NCI-H2081 (cell line): ENCODE data around the gene MRRF.
A peak's percentile ranks its signal among the peaks of the same experiment; 100 is the strongest.

Experiments used
- DNase-seq, 2 experiments: peaks; one replicate each; lab custom pipeline; 2025; lab: John Stamatoyannopoulos, UW

Gene MRRF

DNA sequence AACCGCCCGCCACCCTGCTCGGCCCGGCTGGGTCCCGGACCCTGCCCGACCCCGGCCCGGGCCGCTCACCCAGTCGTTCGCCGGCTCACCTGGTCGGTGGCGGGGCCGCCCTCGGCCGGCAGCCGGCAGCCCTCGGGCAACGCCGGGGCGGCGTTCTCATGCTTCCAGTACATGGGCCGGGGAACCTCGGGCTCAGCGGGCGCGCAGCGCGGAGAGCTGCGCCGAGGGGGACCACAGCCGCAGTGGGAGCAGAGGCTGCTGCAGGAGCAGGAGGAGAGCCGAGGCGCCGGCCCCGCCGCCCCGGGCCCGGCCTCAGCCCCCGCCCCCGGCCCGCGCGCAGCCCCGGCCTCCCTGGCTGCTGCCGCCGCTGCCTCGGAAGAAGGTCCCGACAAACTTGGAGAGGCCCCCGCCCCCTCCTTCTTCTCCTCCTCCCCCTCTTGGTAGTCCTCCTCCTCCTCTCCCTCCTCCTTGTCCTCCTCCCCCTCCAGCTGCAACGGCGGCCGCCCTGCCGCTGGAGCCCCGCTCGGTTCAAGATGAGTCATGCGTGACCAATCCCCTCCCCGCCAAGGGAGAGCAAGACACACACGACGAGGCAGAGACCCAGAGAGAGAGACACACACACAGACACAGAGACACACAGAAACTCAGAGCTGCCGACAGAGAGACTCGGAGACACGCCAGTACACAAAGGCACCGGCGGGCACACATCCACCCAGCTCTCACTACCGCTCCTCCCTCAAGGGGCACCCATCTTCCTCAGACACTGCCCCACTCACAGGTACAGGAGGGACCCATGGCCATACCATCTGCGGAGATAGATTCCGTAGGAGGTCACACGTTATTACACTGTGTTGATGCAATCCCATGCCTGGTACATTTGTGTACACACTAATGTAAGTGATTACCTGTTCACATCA is 35.9 kb upstream of the MRRF start, which contains the start of gene LHX6:
TSS of gene LHX6 (minus strand) at position 390 of the 917 bp plus-strand sequence. CDS start at position 173, 217 bp downstream.
- peak in 1 of 2 experiments; percentile 24 for DNase-seq

DNA sequence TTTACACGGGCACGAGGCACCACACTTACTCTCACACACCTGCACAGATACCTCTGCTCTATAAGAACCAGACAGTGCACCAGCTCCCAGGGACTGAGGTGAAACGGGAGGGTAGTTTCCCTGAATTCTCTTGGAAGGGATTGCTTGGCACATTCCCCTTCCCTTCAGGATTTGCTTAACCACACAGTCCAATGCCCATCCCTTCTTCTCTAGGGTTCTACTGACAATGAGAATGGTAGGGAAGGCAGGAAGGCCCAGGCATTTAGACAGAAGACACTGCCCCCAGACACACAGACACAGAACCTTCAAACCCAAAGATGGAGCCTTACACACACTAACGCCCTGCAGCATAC is 35.2 kb upstream of the MRRF start:
- no peak for DNase-seq

DNA sequence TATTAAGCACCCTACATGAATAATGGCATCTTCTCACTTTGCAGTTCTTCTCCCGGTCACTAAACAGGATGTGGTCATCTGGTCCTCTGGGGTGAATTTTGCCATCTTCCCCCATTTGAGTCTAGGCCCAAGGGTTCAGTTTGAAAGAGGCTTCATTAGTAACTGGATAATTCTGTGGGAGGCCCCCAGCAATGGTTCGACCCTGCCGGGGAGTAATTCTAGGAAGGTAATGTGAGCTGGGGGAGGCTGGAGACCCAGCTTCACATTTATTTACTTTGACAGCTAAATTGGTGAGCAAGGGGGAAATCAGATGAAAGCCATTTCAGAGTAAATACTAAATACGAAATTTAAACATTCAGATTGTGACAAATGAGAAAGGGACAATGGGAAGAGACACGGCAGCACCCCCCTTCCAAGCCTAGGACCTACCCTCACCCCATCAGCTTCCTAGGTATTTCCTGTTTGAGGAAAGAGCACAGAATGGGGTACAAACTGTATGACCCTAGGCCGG is 31.8 kb upstream of the MRRF start:
- no peak for DNase-seq

DNA sequence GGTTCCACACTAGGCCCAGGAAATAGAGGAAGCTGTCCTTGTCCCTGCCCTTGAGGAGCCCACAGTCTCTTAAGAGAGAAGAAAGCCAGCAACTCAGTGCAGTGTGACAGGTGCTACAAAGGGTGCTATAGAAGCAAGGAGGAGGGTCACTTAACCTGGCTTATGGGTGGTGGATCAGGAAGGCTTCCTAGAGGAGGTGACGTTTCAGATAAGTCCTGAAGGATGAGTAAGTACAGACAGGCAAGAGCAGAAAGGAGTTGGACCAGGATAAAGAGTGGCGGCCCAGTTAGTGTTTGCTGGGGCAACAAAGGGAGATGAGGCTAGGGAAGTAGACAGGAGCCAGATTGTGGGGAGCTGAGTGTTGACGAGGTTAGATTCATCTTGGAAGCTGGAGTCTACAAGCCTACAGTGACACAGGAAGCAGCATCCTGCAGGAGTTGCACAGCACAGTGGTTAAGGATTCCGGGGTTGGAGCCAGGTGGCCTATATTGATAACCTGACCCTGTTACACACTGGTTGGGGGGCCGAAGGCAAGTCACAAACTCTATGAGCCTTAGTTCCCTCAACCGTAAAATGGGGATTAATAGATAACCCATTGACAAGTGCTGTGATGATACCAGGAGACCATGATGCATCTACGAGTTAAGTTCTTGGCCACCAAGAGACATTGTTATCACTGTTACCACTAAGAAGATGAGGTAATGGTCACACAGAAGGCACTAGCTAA is 30.5 kb upstream of the MRRF start:
- no peak for DNase-seq

DNA sequence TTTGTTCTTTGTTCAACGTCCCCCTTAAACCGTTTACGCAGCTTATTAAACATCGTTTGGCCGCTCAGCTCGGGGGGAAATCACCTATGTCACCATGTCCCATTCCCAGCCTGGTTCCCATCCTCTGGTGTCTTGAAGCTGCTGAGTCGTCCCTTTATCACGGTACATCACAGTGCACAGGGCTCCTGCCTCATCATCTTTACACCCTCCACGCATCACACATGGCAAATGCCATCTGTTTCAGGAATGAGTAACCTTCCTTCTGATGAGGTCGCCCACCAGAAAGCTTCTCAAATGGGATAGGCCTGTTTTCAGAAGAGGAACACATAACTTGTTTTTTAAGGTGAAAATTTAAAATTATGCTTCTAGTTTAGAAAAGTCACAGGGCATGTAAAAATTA is 28.0 kb upstream of the MRRF start:
- DNase-seq: no peak

DNA sequence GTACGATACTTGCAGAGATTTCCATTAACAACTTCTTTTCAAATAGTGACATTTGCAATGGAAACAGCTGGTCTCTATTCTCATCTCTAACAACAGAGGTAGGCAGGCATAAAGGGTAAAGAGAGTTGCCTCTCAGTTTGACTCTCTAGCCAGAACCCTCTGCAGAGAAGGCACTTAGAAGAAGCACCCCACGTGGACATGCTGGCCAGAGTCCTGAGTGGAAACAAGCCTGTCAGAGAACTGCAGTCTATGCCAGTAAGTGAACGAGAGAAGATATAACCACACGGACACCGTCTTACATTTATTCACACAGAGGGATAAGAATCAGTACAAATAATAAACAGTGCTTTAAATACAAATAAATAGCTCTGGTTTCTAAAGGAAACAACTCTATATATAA is 25.0 kb upstream of the MRRF start:
- DNase-seq: no peak

DNA sequence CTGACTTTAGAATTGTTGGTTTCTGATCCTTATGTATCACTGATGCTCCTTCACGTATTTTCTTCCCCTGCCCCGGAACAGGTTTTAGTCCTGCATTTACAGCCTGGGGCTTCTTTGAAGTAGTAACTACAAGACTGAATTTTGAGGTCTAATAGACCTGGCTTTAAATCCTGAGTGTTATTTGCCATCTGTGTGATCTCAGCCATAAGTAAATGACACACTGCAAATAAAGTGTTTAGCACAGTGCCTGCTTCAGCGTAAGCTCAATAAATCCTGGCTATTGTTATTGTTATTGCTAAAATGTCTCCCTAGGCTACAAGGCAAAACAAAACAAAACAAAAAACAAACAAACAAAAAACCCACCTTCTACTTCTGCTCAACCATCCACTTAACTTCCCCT is 20.3 kb upstream of the MRRF start:
- no peak for DNase-seq

DNA sequence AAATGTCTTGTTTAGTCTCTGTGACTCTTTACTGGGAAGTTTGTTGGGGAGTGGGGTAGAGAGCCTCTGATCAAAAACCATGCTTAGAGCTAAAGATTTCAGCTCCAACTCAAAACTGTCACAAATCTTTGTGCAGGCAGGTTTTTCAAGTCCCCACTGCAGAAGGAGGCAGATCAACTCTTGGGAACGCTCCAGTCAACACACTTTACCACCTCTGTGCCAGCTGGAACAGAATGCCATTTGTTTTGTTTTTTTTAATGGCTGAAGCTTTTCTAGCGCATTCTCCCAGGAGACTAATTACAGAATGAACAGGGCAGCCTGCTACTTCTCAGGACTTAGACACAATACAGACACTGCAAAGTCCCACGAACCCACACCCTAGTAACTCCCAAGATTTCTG is 18.0 kb upstream of the MRRF start:
- no peak for DNase-seq

DNA sequence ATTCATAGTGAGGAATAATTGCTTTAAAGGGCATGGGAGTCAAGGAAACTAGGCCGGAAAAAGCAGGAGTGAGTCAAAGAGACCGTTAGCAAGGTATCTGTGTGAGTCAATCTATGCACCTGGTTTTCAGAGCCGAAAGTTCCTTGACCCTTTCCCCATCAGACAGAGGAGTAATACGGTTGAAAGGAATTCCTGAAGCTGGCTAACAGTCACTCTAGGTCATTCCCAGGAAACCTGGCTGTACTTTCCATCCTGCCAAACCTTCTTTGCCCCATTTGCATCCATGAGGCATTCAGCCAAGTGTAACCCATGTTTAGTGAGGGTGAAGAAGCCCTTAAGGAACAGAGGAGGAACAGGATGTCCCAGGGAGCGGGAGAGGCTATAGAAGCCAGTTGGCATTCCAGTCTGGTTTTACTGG is 16.2 kb upstream of the MRRF start:
- no peak for DNase-seq

DNA sequence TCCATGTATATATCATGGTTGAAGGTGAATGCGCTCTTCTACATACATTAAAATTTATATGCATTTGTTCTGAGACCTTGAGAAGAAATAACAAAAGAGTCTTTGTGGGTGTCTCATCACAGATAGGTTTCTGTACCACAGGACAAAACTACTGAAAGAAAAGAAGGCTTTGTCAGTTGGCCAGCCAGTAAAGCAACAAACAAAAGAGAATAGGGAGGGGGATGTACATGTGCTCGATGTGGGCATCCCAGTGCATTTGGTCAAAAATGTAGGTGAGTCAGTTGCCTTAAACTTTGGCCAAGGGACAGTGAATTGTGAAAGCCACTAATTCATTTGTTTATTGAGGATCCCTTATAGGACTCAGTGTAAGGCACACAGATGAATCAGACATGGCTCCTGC is 13.3 kb upstream of the MRRF start:
- no peak for DNase-seq

DNA sequence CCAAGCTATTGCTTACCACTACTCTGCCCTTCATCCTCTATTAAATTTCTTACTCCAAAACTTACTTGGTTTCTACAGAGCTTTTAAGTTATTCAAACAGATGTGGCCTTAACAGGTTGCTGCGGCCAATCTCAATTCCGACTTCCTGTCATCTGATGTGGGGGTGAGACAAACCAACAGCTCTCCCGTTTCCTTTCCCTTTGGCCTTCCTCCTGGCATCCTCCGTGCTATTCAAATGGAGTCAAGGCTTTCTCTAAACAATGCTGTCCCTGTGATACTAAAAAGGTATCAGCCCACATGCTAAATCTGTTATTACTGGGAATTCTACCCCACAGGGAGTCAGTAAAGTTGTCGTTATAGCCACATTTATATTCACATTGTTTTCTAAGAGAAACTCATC is 11.9 kb upstream of the MRRF start:
- no peak for DNase-seq

DNA sequence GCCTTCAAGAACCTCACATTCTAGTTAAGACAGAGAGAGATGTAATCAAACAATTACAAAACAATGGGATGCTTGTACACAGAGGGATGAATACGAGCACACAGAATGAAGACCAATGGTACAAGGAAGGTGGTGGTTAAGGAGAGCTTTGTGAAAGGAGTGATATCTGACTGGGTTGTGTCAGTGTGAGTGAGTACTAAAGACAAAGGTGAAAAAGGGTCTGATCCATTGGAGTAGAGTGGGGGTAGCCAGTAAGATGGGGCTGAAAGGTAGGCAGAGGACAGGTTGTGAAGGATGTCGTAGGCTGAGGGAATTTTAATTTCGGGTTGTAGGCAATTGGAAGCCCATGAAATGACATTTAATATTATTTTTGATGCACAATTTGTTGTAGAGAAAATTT is 9.9 kb upstream of the MRRF start:
- no peak for DNase-seq

DNA sequence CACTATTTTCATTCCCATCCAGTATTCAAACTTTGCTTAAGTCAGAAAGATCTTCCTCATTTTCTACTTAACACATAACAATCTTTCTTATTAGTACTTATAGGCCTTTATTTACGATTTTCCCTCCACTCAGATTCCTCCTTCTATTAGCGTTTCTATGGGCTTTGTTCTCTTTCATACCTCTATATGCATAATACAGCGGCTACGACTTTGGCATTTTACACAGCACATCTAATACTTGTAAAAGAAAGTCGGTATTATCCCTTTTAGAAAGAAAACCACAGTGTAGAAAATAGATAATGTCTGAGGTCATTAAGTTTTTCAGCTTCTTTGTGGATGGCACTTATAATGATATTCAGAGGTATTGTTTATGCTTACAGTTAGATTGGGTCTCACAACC is 8.5 kb upstream of the MRRF start:
- DNase-seq: no peak

DNA sequence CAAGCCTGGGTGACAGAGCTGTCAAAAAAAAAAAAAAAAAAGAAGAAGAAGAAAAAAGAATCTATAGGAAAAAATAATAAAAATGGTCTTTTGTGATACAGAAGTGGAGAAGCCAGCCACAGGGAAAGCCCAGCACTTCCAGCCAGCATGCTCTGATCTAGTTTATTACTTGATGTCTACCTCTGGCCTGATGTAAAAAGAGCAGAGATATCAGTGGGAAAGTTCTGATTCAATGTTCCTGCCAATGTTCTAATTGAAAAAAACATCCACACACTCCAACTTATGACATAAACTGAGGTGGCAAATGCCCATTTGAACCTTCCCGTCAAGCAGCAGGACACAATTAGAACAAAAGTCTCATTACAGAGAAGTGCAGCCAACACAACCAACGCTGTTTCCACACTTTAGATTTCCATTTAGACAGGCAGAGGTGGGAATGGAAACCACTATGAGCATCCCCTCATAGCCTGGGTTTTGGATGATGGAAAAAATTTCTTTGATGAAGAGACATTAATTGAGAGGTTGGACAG is 5.7 kb upstream of the MRRF start:
- DNase-seq: no peak

DNA sequence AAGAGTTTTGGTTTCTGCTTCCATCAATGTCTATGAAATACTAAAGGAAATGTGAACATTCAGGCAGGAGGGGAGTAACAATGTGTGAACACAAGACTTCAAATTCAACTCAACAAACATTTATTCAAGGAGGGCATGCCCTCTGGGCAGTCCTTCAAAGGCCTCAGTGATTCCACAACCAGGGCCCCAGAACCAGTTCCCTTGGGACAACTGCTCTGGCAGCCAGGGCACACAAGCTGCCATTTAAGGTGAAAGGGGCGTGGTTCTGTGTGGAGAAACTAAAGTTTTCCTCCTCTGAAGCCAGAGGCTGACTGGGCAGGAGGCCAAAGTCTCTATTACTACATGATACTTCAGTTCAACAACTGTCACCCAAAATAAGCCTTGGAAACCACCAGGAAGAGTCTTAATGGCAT is 3.2 kb upstream of the MRRF start:
- DNase-seq: peak in 1 of 2 experiments; percentile 9

DNA sequence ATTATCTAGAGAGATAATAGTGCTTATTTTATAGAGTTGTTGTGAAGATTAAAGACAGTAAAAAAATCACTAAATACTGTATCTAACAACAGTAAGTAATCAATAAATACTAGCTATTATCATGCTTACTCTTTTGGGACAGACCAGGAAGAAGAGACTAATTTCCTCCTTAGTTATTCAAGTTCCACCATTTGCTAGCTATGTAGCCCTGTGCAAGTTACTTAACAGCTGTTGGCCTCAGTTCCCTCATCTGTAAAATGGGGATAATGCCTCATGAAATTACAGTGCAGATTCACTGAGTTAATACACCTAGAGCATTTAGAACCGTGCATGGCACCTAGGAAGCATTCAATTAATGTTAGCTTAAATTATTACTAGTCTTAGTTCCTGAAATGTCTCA is 2.6 kb upstream of the MRRF start:
- no peak for DNase-seq

DNA sequence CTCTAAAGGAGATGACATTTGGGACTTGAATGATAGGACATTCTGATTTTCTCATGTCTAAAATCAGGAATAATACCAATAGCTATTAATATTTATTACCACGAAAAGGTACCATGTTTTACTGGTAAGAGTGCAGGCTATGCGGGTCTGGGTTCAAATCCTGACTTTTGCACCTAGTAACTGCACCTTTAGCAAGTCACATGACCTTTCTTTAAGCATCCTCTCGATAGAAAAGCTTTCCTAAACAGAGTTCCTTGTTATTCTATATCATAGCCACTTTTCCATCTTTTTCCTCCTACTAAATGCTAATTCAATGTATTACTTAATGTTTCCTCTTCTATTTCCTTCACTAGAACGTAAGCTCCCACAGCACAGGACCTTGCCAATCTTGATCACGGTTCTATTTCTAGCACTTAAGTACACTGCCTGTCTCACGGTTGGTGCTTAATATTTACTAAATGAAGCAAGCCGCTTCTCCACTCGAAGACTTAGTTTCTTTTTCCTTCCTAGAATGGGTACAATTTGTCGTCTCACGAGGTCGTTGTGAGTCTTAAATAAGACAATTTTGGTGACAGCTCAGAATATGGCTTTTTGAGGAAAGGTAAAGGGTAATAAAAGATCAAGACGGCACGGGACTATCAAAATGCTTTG is 858 bp upstream of the MRRF start:
- no peak for DNase-seq

DNA sequence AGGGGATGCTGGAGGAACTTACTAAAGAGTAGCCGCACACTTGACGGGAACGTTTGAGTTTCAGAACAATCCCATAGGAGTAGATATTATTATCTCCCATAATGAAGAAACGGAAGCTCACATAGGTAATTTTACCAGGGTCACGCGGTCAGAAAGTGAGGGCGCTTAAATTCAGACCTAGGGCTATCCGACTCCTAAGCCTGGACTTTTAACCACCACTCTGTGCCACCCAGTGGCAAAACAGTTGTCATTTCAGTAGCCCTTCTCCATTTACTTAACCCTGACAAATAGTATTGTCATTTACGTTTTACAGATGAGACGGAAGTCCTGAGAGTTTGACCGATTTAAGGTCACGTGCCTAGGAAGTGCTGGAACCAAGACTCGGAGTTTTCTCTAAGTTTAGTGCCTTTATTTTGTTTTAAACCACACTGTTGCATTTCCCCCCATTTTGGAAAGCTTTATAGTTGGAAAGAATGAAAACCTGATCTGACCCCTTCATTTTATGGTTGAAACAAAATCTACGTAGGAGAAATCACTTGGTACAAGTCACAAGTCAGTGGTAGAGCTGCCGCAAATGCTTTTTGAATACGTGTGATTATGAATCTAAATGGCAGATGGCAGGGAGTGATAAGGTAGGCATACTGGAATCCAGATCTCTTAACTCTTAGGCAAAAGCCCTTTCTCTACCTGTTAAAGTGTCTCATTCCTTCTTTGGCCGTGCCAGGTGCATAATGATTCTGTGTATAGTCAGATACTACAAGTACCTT is 650 bp downstream of the MRRF start:
- peak in 1 of 2 experiments; percentile 47 for DNase-seq

DNA sequence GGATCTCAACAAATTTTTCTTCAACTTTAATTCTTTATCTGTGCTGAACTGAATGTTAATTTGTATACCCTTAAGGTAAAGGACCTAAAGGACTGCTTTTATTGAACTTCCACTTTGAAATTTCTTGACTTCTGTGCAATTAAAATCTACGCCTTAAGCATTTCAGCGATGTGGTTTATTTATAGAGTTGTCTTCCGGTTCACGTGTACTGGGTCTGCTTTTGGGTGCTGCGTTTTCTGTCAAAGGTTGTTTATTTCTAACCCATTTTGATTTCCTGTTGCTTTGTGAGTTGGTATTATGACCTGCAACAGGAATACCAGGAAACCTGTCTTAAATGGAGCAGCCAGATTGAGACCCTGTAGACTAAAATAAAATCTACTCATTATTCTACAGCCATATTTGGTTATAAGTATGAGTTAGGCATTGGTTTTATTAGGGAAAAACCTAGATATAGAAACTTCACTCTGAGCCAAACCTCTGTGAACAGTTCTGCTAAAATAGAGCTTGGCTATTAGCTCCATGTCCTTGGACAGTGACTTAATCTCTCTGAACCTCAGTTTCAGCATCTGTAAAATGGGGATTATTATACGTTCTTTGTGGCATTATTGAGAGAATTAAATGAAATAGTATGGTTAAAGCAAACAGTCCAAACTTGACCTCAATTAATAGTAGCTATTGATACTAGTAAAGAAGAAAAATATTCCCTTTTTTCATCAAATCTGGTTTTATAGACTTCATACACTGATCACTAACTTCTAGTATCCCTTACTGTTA is 3.5 kb downstream of the MRRF start:
- no peak for DNase-seq

DNA sequence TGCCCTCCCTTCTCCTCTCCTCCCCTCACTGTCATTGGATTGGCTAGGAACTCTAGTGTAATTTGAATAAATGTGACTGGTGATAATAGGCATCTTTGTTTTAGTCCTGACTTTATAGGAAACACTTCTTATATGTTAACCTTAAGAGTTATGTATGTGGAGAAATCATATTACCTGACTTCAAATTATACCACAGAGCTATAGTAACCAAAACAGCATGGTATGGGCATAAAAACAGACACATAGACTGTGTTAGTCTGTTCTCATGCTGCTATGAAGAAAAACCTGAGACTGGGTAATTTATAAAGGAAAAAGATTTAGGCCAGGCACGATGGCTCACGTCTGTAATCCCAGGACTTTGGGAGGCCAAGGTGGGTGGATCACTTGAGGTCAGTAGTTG is 9.4 kb downstream of the MRRF start:
- DNase-seq: no peak

DNA sequence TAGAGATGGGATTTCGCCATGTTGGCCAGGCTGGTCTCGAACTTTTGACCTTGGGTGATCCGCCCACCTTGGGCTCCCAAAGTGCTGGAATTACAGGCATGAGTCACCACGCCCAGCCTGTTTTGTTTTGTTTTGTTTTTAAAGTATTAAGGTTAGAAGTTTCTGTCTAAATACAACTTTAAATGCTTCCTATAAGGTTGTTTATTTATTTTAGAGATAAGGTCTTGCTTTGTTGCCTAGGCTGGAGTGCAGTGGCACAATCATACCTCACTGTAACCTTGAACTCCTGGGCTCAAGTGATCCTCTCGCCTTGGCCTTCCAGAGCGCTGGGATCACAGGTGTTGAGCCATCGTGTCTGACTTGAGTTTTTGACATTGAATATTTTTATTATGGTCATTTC is 11.4 kb downstream of the MRRF start:
- no peak for DNase-seq
